ENCODE measurements around the gene APC2. TPM values are rescaled to one million over a fixed set of nuclear protein-coding genes. Genes with fewer than 3 reads are reported as not detected.
"Not testable (repeated sequence)": the region's sequence is repeated elsewhere in the genome, so short reads cannot be mapped to it uniquely, and the experiment has no call there.

APC2 gene
- total RNA-seq, 2 donors from 2014 or later, result 0.18 to 0.56 TPM

- DNase-seq (peak; percentile 47 to 58), ATAC-seq (peak; percentile 71)
- intact Hi-C loops (cut with DNase I, micrococcal nuclease), result no loop called here
These were observed 63.8 kb downstream of the APC2 start for GRCh38 chr19:1513499-1514294.

- intact Hi-C loops (cut with DNase I, micrococcal nuclease), result no loop called here
- no peak for ATAC-seq
These were observed 64.4 kb downstream of the APC2 start for GRCh38 chr19:1514295-1514661.

GRCh38 chr19:1514986-1515721 is 65.2 kb downstream of the APC2 start:
- intact Hi-C loops (cut with DNase I, micrococcal nuclease), result no loop called here
- ATAC-seq (no peak), DNase-seq (no peak)

More at GRCh38 chr19:1514295-1514661, 64.4 kb downstream of the APC2 start:
- DNase-seq, result no peak

DNA sequence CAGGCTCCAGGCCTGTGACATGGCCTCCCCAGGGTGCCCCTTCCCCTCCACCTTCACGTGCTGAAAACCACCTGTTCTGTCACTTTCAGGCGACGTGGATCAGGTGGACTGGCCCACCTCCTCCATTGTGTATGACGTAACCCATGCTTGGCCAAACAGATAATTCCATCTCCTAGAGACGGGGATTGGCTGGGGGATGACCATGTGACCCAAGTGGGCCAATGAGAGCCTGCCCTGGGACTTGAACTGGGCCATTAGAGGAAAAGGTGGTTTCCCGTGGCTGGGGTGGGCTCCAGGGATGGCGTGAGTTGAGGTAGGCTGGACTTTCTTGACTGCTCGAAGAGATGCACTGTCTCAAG is 66.5 kb downstream of the APC2 start:
- DNase-seq (no peak), ATAC-seq (no peak)
- intact Hi-C loops (cut with DNase I, micrococcal nuclease), result no loop called here

- DNase-seq (no peak), ATAC-seq (no peak)
- intact Hi-C loops (cut with DNase I, micrococcal nuclease), result no loop called here
These were observed 68.5 kb downstream of the APC2 start for GRCh38 chr19:1518471-1518870.

DNA sequence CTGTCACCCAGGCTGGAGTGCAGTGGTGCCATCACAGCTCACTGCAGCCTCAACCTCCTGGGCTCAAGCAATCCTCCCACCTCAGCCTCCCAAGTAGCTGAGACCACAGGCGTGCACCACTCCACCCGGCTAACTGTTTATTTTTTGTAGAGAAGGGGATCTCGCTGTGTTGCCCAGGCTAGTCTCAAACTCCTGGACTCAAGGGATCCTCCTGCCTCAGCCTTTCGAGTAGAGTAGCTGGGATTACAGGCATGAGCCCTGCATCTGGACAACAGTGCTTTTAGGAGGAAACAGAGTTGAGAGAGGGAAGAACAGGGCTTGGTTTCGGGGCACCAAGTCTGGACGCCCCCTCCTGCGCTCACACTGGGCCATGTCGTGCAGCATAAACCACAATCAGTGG is 69.9 kb downstream of the APC2 start:
- ATAC-seq; intact Hi-C loops (cut with DNase I, micrococcal nuclease); DNase-seq: not testable (repeated sequence)

DNA sequence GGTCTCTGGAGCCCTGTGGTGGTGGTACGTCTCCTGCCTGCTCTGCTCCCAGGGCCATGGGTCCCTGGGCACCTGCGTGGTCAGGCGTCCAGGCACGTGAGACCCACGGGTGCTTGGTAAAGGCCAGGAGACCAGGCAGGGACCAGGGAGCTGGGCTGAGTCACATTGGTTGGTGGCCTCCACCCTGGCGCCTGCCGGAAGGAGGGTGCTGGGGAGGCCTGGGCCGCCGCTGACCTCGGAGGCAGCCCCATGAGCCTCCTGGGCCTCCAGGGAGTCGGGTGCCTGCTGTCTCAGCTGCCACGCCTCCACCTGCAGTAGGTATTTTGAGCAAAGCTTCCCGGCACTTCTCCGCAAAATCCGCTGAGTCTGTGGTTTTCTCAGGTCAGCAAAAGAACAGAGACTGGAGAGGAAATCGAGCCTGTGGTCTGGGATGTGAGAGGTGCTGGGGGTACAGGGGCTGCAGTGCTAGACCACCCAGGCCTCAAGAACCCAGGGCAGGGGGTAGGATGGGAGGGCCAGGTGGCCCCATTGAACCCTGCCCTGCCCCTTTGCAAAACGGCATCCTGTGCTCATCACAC is 70.4 kb downstream of the APC2 start:
- intact Hi-C loops (cut with DNase I, micrococcal nuclease), result no loop called here
- ATAC-seq, result no peak

GRCh38 chr19:1521636-1522035 is 71.7 kb downstream of the APC2 start:
- intact Hi-C loops (cut with DNase I, micrococcal nuclease), result no loop called here
- ATAC-seq (no peak), DNase-seq (no peak)

More for the DNA sequence above, 70.4 kb downstream of the APC2 start:
- DNase-seq, result no peak

- intact Hi-C loops (cut with DNase I, micrococcal nuclease), result no loop called here
- ATAC-seq (no peak), DNase-seq (no peak)
These were observed 72.1 kb downstream of the APC2 start for GRCh38 chr19:1522061-1522460.

DNA sequence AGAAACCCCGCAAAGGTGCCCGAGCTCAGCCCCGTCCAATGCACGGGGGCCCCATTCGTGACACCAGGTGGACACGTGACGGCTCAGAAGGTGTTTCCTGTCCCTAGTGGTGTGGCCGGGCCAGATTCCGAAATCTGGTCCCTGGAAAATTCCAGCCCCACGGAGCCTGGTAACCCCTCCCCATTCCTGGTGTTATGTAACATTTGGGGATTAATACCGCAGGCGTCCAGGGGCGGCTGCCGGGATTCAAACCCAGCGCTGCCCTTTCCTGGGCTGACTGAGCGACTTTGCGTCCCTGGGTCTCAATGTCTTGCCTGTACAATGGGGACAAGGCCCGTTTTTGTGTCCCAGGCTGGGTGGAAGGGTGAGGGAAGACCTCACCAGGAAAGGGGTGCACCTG is 72.9 kb downstream of the APC2 start:
- ATAC-seq (no peak), DNase-seq (no peak)
- intact Hi-C loops (cut with DNase I, micrococcal nuclease), result no loop called here

Other genes starting within 250 kb of the APC2 start
- gene STK11, start 244.3 kb upstream of the APC2 start, total RNA-seq, result 10 to 100 TPM; 71.8 to 91.8 TPM
- under 1 TPM; 0.21 to 0.50 TPM for gene CBARP, start 212.1 kb upstream of the APC2 start, total RNA-seq
- gene ATP5F1D, start 208.4 kb upstream of the APC2 start, total RNA-seq, result 100 to 1,000 TPM; 341 to 530 TPM
- gene MIDN, start 201.5 kb upstream of the APC2 start, total RNA-seq, result 100 to 1,000 TPM; 202 to 276 TPM
- gene CIRBP, start 180.8 kb upstream of the APC2 start, total RNA-seq, result 100 to 1,000 TPM; 220 to 267 TPM
- 10 to 100 TPM; 43.7 to 48.9 TPM for gene FAM174C, start 174.6 kb upstream of the APC2 start, total RNA-seq
- 10 to 100 TPM; 83.8 to 85.4 TPM for gene EFNA2, start 164.2 kb upstream of the APC2 start, total RNA-seq
- 100 to 1,000 TPM; 141 to 178 TPM for gene NDUFS7, start 66.2 kb upstream of the APC2 start, total RNA-seq
- gene GAMT, start 48.6 kb upstream of the APC2 start, total RNA-seq, result 1 to 10 TPM; 2.3 to 2.5 TPM
- gene DAZAP1, start 42.5 kb upstream of the APC2 start, total RNA-seq, result 100 to 1,000 TPM in 1 of 2 donors, 10 to 100 TPM in 1; 82.1 to 106 TPM
- gene RPS15, start 11.7 kb upstream of the APC2 start, total RNA-seq, result 100 to 1,000 TPM; 908 to 922 TPM
- 10 to 100 TPM; 34.2 to 35.7 TPM for gene C19orf25, start 29.1 kb downstream of the APC2 start, total RNA-seq
- 1 to 10 TPM; 3.2 to 4.6 TPM for gene PCSK4, start 40.2 kb downstream of the APC2 start, total RNA-seq
- 1 to 10 TPM; 3.5 to 4.1 TPM for gene REEP6, start 41.1 kb downstream of the APC2 start, total RNA-seq
- 1 to 10 TPM; 2.0 to 5.4 TPM for gene ADAMTSL5, start 62.9 kb downstream of the APC2 start, total RNA-seq
- gene PLK5, start 74.0 kb downstream of the APC2 start, total RNA-seq, result not detected
- gene MEX3D, start 118.2 kb downstream of the APC2 start, total RNA-seq, result 10 to 100 TPM; 22.3 to 24.8 TPM
- gene MBD3, start 142.7 kb downstream of the APC2 start, total RNA-seq, result 10 to 100 TPM; 47.7 to 57.5 TPM
- gene UQCR11, start 155.3 kb downstream of the APC2 start, total RNA-seq, result 100 to 1,000 TPM; 337 to 359 TPM
- gene TCF3, start 202.5 kb downstream of the APC2 start, total RNA-seq, result 10 to 100 TPM; 64.1 to 64.7 TPM